ENCODE data around the gene PTPRD. TPM values are rescaled to one million over a fixed set of nuclear protein-coding genes. Genes with fewer than 3 reads are reported as not detected.
A peak's percentile ranks its signal among the peaks of the same experiment; 100 is the strongest.

Gene PTPRD
- total RNA-seq, 2 donors from 2014 or later, result 97.4 to 101 TPM

GRCh38 chr9:9112001-9112720 is 1500.6 kb downstream of the PTPRD start:
- WGBS, 2 experiments (ENCODE audit: insufficient coverage in 1 of 2, insufficient read length in 1 of 2), result 89 to 100% methylated on average over 2 to 3 of the region's 3 CpGs
- Histone ChIP-seq H3K36me3 (ENCODE audit: control insufficient read depth, insufficient read depth, low read length) (no peaks in the 10 kb centered on the region), H3K9me3 (ENCODE audit: control insufficient read depth, low read length) (no peaks in the 10 kb centered on the region), H3K4me1 (ENCODE audit: control insufficient read depth, insufficient read depth, low read length) (peaks cover 3% of the 10 kb centered on the region), H3K27ac (ENCODE audit: low read depth, low read length) (no peak overlapping the region), H3K27me3 (ENCODE audit: control insufficient read depth, insufficient read depth, low read length, poor library complexity, severe bottlenecking) (peaks cover 5% of the 10 kb centered on the region), H3K9ac (ENCODE audit: extremely low read depth, low read length, poor library complexity, severe bottlenecking) (no peak overlapping the region), H3K4me3 (ENCODE audit: low read length) (no peak overlapping the region)
- Mint-ChIP-seq H3K9me3 (no peaks in the 10 kb centered on the region), H3K27ac (no peak overlapping the region), H3K4me3 (no peak overlapping the region), H3K27me3 (ENCODE audit: insufficient read depth) (peaks cover 50% of the 10 kb centered on the region), H3K4me1 (peaks cover 10% of the 10 kb centered on the region), H3K36me3 (ENCODE audit: low read depth) (no peaks in the 10 kb centered on the region)
- DNase-seq, result no peak
- TF ChIP-seq CTCF (conservative IDR thresholded peaks at IDR 0.05), result no peak

GRCh38 chr9:9108641-9109040 is 1504.2 kb downstream of the PTPRD start:
- Histone ChIP-seq H3K9ac (ENCODE audit: extremely low read depth, low read length, poor library complexity, severe bottlenecking) (no peak overlapping the region), H3K4me3 (ENCODE audit: low read length) (no peak overlapping the region), H3K27ac (ENCODE audit: low read depth, low read length) (no peak overlapping the region), H3K36me3 (ENCODE audit: control insufficient read depth, insufficient read depth, low read length) (no peaks in the 10 kb centered on the region), H3K27me3 (ENCODE audit: control insufficient read depth, insufficient read depth, low read length, poor library complexity, severe bottlenecking) (peaks cover 5% of the 10 kb centered on the region), H3K9me3 (ENCODE audit: control insufficient read depth, low read length) (no peaks in the 10 kb centered on the region), H3K4me1 (ENCODE audit: control insufficient read depth, insufficient read depth, low read length) (peaks cover 13% of the 10 kb centered on the region)
- peak; percentile 55 for DNase-seq
- Mint-ChIP-seq H3K9me3 (no peaks in the 10 kb centered on the region), H3K27ac (no peak overlapping the region), H3K27me3 (ENCODE audit: insufficient read depth) (peaks cover 66% of the 10 kb centered on the region), H3K4me1 (peaks cover 27% of the 10 kb centered on the region), H3K36me3 (ENCODE audit: low read depth) (no peaks in the 10 kb centered on the region), H3K4me3 (no peak overlapping the region)
- TF ChIP-seq CTCF (conservative IDR thresholded peaks at IDR 0.05), result no peak
- 53 to 78% methylated on average over 2 of the region's 3 CpGs for WGBS, 2 experiments (ENCODE audit: insufficient coverage in 1 of 2, insufficient read length in 1 of 2)

GRCh38 chr9:9102295-9102694 is 1510.5 kb downstream of the PTPRD start:
- Histone ChIP-seq H3K9me3 (ENCODE audit: control insufficient read depth, low read length) (no peaks in the 10 kb centered on the region), H3K4me1 (ENCODE audit: control insufficient read depth, insufficient read depth, low read length) (peaks cover 23% of the 10 kb centered on the region), H3K9ac (ENCODE audit: extremely low read depth, low read length, poor library complexity, severe bottlenecking) (no peak overlapping the region), H3K27ac (ENCODE audit: low read depth, low read length) (no peak overlapping the region), H3K36me3 (ENCODE audit: control insufficient read depth, insufficient read depth, low read length) (no peaks in the 10 kb centered on the region), H3K4me3 (ENCODE audit: low read length) (no peak overlapping the region), H3K27me3 (ENCODE audit: control insufficient read depth, insufficient read depth, low read length, poor library complexity, severe bottlenecking) (no peaks in the 10 kb centered on the region)
- TF ChIP-seq CTCF (conservative IDR thresholded peaks at IDR 0.05), result no peak
- DNase-seq, result peak; percentile 72
- WGBS, 2 experiments (ENCODE audit: insufficient coverage in 1 of 2, insufficient read length in 1 of 2), result 36 to 63% methylated on average over 7 of the region's 7 CpGs
- Mint-ChIP-seq H3K9me3 (no peaks in the 10 kb centered on the region), H3K27me3 (ENCODE audit: insufficient read depth) (peaks cover 34% of the 10 kb centered on the region), H3K4me3 (no peak overlapping the region), H3K36me3 (ENCODE audit: low read depth) (no peaks in the 10 kb centered on the region), H3K4me1 (peaks cover 49% of the 10 kb centered on the region), H3K27ac (no peak overlapping the region)

All from endodermal cell (in vitro differentiated cells).